GM12878 (cell line): ENCODE results near the gene SPATA25. TPM values are rescaled to one million over a fixed set of nuclear protein-coding genes. Genes with fewer than 3 reads are reported as not detected.

ENCODE experiments used
- ATF3 ChIP-seq: IDR thresholded peaks from 2 replicates; pipeline ENCODE4 v1.6.1; 2011; ENCODE audit warnings: low read depth, mild to moderate bottlenecking, low read length, moderate library complexity, borderline replicate concordance; ENCODE audit errors: extremely low read depth
- CHD1 ChIP-seq: IDR thresholded peaks from 2 replicates; pipeline ENCODE4 v1.6.1; 2012; ENCODE audit warnings: low read depth, low read length, improper control_type of control experiment
- EED ChIP-seq: sonication (generic); IDR thresholded peaks from 2 replicates; pipeline ENCODE4 v1.6.1; 2016; ENCODE audit warnings: antibody characterized with exemption, low read depth
- ESRRA ChIP-seq: IDR thresholded peaks from 2 replicates; pipeline ENCODE4 v1.6.1; 2012; ENCODE audit warnings: mild to moderate bottlenecking, low read length, improper control_type of control experiment
- FOXK2 ChIP-seq: fragments of 450-650 bp; IDR thresholded peaks from 2 replicates; pipeline ENCODE4 v1.6.1; 2017; ENCODE audit warnings: mild to moderate bottlenecking, moderate library complexity
- FOXM1 ChIP-seq: IDR thresholded peaks from 2 replicates; pipeline ENCODE4 v1.6.1; 2012; ENCODE audit warnings: low read depth, mild to moderate bottlenecking, inconsistent platforms, low read length, moderate library complexity
- HDAC2 ChIP-seq: fragments of 200-600 bp; sonication (generic); IDR thresholded peaks from 2 replicates; pipeline ENCODE4 v1.6.1; 2017
- KDM1A ChIP-seq: fragments of 200-600 bp; sonication (generic); IDR thresholded peaks from 2 replicates; pipeline ENCODE4 v1.6.1; 2016; ENCODE audit warnings: borderline replicate concordance
- MAX ChIP-seq: IDR thresholded peaks from 2 replicates; pipeline ENCODE4 v1.6.1; 2012; ENCODE audit warnings: low read depth, low read length, improper control_type of control experiment
- MTA3 ChIP-seq: IDR thresholded peaks from 2 replicates; pipeline ENCODE4 v1.6.1; 2012; ENCODE audit warnings: low read length, inconsistent platforms, borderline replicate concordance
- MYC ChIP-seq: IDR thresholded peaks from 2 replicates; pipeline ENCODE4 v1.6.1; 2011; ENCODE audit warnings: mild to moderate bottlenecking, low read length, moderate library complexity, inconsistent platforms; ENCODE audit not compliant: insufficient read depth, insufficient replicate concordance, insufficient read length, severe bottlenecking
- NR2C2 ChIP-seq: IDR thresholded peaks from 2 replicates; pipeline ENCODE4 v1.6.1; 2011; ENCODE audit warnings: borderline replicate concordance, low read depth; ENCODE audit not compliant: control insufficient read depth, insufficient read length
- PBX3 ChIP-seq: IDR thresholded peaks from 2 replicates; pipeline ENCODE4 v1.6.1; 2011; ENCODE audit warnings: mild to moderate bottlenecking, low read depth, low read length, moderate library complexity; ENCODE audit not compliant: insufficient replicate concordance
- POU2F2 ChIP-seq: IDR thresholded peaks from 3 replicates; pipeline ENCODE4 v1.6.1; 2011; ENCODE audit warnings: low read depth, mild to moderate bottlenecking, low read length, borderline replicate concordance
- RAD51 ChIP-seq: fragments of 450-650 bp; IDR thresholded peaks from 2 replicates; pipeline ENCODE4 v1.6.1; 2016; ENCODE audit warnings: moderate library complexity, mild to moderate bottlenecking, inconsistent platforms
- RUNX3 ChIP-seq: IDR thresholded peaks from 2 replicates; pipeline ENCODE4 v1.6.1; 2012; ENCODE audit warnings: low read length, inconsistent platforms
- SUPT20H ChIP-seq: IDR thresholded peaks from 2 replicates; pipeline ENCODE4 v1.6.1; 2011; ENCODE audit warnings: low read depth, mild to moderate bottlenecking, low read length, moderate library complexity, borderline replicate concordance; ENCODE audit not compliant: control insufficient read depth
- TAF1 ChIP-seq: IDR thresholded peaks from 2 replicates; pipeline ENCODE4 v1.6.1; 2011; ENCODE audit warnings: mild to moderate bottlenecking, low read depth, low read length, borderline replicate concordance
- USF1 ChIP-seq: IDR thresholded peaks from 2 replicates; pipeline ENCODE4 v1.6.1; 2011; ENCODE audit warnings: borderline replicate concordance, low read depth, mild to moderate bottlenecking, moderate library complexity, mixed read lengths, low read length; ENCODE audit not compliant: insufficient read depth; ENCODE audit errors: extremely low read length
- WRNIP1 ChIP-seq: IDR thresholded peaks from 2 replicates; pipeline ENCODE4 v1.6.1; 2011; ENCODE audit warnings: low read depth, low read length, improper control_type of control experiment, borderline replicate concordance
- ZNF207 ChIP-seq: fragments of 450-650 bp; IDR thresholded peaks from 2 replicates; pipeline ENCODE4 v1.6.1; 2014; ENCODE audit warnings: antibody characterized with exemption, mild to moderate bottlenecking, borderline replicate concordance
- ZNF592 ChIP-seq: fragments of 450-650 bp; IDR thresholded peaks from 2 replicates; pipeline ENCODE4 v1.6.1; 2017; ENCODE audit warnings: mild to moderate bottlenecking, moderate library complexity
- polyA plus RNA-seq, 11 experiments: library from polyadenylated mRNA; depleted of rRNA in 4 of 11; unstranded in 6 of 11; stranded (reverse) in 5 of 11; fragments of >200 nt; fragmentation: Nextera tagmentation in 4 of 11; fragmentation: Illumina TruSeq in 1 of 11; extraction: Ambion mirVana in 4 of 11; extraction: Trizol in 1 of 11; gene quantifications; 1 replicate in 1 of 11; 2 replicates in 10 of 11; pipeline versions ENCODE4 v1.2.1 to v1.2.3, GENCODE V29; 2011 to 2016; ENCODE audit warnings: inconsistent platforms in 2 of 11, missing spikeins in 2 of 11, low read depth in 1 of 11
- total RNA-seq, 4 experiments: library from RNA; depleted of rRNA in 3 of 4; stranded (reverse); fragments of >200 nt in 3 of 4; fragmentation: Illumina TruSeq in 1 of 4; extraction: Trizol in 1 of 4; gene quantifications; 2 replicates each; pipeline versions ENCODE4 v1.2.1 to v1.2.3, GENCODE V29; 2013 to 2021

SPATA25 gene
- total and polyA plus RNA-seq, 10 of the 15 experiments (the other 5 are each of a cell fraction or from before 2014, with no cell fraction given): 0.28 to 2.9 (median 1.3) TPM; not detected in 3

GRCh38 chr20:45890985-45891983 is 3.9 kb upstream of the SPATA25 start, which contains the start of the genes CTSA and NEURL2 (continued):
- peak; percentile 5 for TF ChIP-seq PBX3
- peak; percentile 100 for TF ChIP-seq ATF3
- no peak for TF ChIP-seq HDAC2
- peak; percentile 31; the same call in 1 of the 2 replicates for TF ChIP-seq FOXM1
- TF ChIP-seq USF1: peak; percentile 99
- TF ChIP-seq ESRRA: peak; percentile 75; the same call in 1 of the 2 replicates
- peak; percentile 98 for TF ChIP-seq ZNF207
- TF ChIP-seq EED: 0 out of 2 replicates have a peak, but pooled peaks have one; percentile 13
- no peak for TF ChIP-seq SUPT20H
- TF ChIP-seq MYC: no peak
- TF ChIP-seq FOXK2: peak; percentile 81
- TF ChIP-seq ZNF592: no peak
- TF ChIP-seq CHD1: 0 out of 2 replicates have a peak, but pooled peaks have one; percentile 38
- TF ChIP-seq WRNIP1: no peak
- TF ChIP-seq RAD51: peak; percentile 100
- TF ChIP-seq MTA3: no peak; the same call in 1 of the 2 replicates
- TF ChIP-seq KDM1A: no peak
- TF ChIP-seq RUNX3: peak; percentile 84
- no peak for TF ChIP-seq NR2C2
- peak; percentile 39; the same call in 1 of the 3 replicates for TF ChIP-seq POU2F2
- peak; percentile 98 for TF ChIP-seq MAX
- peak; percentile 74; the same call in 1 of the 2 replicates for TF ChIP-seq TAF1
